HG03439 (cell line): ENCODE results near the gene ELMO1.
"Not testable (repeated sequence)": the region's sequence is repeated elsewhere in the genome, so short reads cannot be mapped to it uniquely, and the experiment has no call there.

Source experiments
- ATAC-seq: cut with Tn5 transposase; IDR thresholded peaks from one replicate; pipeline ENCODE4 v1.9.1; 2021; ENCODE audit warnings: mild to moderate bottlenecking, moderate library complexity; ENCODE audit not compliant: unreplicated experiment

The ELMO1 gene

DNA sequence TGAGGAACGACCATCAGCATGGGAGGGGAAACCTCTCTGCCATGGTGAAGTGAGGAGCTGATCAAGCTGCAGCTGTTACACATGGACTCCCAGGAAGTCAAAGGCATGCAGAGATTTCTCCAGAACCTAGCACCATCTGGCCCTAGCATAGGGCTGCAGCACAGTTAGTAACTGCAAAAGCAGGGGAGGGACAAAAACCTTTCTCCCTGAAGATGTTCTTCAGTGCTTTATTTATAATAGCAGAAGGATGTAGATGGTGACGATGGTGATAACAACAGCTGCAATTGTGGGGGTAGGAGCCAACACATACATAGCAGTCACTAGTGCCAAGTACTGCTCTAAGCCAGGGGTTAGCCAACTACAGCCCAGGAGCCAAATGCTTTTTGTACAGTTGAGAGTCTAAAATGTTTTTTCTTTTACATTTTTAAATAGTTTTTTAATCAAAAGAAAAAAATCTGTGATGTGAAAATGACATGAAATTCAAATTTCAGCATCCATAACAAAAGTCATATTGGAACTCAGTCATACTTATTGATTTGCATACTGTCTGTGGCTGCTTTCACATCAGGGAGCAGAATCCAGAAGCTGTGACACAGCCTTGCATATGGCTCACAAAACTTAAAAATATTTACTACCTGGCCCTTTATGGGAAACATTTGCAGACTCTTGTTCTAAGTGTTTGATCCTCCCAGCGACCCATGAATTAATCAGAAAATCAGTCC, 299.5 kb downstream of the ELMO1 start:
- ATAC-seq = no peak

DNA sequence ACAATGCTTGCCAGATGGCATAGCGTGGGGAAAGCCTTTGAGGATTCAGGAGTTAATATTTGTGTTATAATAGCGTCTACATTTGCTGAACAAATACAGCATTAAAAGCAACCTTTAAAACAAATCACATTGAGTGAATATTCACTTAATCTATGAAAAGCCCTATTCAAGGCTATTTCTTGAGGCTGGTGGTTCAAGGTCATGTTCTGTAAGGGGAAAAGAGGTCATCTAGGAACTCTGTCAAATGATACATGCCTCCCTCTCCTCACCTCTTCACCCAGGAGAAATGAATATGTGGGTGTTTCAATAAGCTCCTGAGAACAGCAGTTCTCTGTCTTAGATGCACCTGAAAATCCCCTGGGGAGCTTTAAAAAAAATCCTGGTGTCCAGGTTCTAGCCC, 303.0 kb downstream of the ELMO1 start:
- ATAC-seq = no peak

DNA sequence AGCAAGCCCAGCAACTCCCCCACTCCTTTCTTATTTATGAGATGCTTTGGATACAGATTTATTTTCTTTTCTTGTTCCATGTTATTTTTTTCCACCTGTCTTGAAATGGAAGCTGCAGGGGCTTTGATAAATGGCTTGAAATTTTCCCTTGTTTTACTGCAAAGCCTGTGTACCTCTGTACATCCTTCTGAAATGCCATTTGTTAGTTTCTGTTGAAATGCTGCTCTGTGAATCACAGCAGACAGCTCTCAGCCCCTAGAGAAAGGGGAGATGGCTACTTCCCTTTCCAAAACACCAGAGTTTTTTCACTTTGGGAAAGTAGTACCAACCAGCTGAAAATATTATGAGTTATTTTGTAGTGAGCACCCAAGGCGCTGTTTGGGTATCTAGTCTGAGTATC, 304.2 kb downstream of the ELMO1 start:
- no peak for ATAC-seq

DNA sequence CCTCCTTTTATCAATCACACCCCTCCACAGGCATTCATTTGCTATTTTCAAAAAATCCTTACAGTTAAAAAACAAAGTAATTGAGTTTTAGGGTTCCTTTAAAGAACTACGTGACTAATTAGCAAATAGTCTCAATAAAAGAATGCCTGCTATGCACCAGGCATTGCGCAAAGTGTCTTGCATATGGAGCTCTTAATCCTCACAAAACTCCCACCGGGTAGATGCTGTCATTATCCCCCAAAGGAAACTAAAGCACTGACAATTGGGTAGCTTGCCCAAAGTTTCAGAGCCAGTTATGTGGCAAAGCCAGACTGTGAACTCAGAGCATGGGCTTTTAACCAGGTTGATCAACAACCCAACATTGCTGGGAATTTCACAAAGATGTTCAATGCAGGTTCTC, 305.7 kb downstream of the ELMO1 start:
- no peak for ATAC-seq

DNA sequence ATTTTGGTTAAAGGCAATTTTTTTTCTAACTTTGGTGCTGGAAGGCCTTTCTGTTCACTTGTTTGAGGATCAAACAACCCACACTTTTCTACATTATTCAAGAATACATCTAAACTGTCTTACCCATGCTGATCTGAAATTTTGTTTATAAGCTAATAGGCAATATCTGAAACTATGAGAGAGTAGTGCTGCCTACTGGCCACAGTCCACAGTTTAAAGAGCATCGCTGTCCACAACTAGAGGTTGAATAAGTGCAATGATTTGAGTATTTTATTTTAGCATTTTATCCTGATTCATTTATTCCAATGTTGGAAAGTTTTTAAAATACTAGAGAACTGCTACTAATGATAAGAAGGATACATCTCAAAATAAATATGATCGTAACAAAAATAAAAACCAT, 306.9 kb downstream of the ELMO1 start:
- ATAC-seq = no peak

DNA sequence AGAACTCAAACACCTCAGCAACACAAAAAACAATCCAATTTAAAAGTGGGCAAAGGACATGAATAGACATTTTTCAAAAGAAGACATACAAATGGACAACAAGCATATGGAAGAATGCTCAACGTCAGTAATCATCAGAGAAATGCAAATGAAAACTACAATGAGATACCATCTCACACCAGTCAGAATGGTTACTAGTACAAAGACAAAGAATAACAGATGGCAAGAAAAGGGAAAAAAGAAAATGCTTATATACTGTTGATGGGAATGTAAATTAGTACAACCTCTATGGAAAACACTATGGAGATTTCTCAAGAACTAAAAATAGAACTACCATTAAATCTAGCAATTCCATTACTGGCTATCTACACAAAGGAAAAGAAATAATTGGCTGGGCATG, 314.8 kb downstream of the ELMO1 start:
- not testable (repeated sequence) for ATAC-seq

DNA sequence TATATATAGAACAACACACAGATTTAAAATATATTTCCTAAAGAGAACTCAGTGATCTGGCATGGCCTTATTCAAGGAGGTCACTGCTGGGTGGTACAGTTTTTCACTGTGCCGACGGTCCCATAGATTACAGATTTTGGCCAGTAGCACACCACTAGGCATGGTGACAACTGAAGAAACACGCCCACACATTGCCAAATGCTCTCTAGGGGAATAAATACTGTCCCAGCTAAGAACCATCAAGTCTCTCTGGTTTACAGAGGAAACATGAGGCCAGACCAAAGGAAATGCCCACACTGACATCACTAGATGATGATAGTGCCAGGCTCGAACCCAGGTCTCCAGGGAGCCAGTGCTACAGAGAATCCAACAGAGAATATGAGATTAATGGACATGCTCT, 316.8 kb downstream of the ELMO1 start:
- no peak for ATAC-seq

DNA sequence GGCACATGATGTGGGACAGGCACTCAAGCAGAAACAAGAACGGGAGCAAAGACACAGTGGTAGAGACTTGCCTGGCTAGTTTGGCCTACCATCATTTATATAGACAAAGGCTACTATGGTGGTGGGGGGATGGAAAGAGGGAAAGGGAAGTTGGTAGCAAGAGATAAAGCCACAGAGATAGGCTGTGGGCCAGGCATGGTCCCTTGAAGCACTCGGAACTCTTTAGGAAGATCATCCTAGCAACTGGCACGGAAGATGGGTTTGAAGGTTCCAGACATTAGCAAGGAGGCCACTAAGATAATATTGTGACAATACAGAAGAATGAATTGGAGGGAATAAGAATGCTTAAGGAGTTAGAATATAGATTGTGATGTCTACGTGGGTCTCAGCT, 319.6 kb downstream of the ELMO1 start:
- ATAC-seq = no peak

DNA sequence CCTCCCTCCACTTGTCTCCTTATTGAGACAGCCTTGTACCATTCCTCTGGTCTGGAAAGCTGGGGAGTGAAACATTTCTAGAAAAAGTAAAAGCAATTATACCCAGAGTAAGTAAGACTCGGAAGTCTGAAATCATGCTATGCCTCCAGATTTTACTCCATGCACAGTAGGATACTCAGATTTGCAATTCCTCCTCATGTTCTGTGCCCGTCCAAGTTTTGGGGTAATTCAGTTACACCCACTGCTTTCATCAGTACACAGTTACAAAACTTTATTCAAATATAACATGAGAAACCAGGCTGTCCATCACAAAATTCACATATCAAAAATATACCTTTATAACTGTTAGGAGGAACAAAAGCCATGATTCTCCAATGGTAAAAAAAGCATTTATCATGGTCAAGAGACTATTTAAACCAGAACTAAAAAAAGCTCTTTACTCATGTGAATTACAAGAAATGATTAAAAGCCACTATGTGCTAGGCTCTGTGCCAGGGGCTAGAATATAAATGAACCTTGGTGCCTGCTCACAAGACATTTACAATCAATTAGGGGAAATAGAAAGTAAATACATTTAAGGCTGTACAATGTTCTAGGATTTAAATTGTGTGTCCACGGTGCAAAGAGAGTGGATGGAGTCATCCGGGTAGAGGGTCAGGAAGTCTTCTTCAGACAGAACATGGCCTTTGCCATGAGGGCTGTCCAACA, 320.2 kb downstream of the ELMO1 start:
- no peak for ATAC-seq

DNA sequence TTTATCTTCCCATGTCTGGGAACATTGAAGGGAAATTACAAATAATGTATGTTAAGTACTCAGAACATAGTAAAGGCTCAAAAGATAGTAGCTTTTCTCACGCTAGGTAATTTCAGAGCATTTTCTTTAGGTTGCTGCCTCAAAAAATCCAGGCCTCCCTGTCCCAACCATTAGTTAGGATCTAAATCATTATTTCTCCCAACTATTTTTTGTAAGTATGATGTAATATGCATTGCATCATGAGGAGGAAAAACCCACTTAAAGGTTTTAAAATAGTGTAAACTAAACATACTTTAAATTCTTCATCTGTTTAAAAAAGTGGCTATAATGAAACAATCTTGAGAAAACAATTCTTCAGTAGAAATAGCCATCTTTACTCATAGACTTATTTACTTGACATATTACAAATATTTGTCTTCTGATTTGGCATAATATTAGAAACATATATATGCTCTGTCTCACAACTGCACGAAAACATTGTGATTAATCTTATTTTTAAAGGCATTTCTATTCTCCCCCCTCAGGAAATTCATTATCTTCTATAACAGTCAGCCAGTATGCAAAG, 329.3 kb downstream of the ELMO1 start:
- ATAC-seq = no peak

DNA sequence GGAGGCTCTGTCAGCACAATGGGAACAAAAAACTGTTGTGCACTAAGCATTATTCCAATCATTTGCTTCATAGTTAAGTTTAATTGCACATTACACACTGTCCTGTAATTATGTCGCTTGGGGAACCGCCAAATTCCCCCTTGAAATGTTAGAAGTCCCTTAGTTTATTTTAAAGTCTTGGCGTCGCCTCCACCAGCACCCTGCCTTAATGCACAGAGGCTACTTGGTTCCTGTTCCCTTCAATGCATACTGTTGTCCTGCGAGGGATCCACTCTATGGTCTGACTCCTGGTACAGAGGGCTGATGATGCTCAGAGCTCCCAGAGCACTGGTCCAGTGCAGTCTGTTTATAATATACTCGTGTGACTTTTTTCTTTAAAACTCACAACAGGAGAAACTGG, 330.7 kb downstream of the ELMO1 start:
- ATAC-seq = no peak

DNA sequence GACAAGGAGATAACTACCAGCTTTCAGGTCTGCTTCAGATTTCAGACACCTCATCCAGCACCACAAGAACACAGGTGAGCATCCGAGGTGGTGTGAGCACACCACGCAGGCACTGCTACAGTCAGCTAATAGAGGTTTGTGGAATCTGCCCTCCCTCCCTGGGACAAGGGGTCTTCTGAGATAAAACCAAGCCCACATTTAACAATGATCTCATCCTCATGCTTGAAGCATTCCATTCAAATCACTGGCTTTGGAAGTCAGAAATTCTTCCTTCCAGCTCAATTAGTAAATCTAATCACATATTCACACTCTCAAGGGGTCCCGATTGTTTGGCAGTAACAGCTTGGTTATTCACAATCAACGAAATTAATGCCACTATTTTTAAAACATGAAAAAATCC, 331.4 kb downstream of the ELMO1 start:
- no peak for ATAC-seq

DNA sequence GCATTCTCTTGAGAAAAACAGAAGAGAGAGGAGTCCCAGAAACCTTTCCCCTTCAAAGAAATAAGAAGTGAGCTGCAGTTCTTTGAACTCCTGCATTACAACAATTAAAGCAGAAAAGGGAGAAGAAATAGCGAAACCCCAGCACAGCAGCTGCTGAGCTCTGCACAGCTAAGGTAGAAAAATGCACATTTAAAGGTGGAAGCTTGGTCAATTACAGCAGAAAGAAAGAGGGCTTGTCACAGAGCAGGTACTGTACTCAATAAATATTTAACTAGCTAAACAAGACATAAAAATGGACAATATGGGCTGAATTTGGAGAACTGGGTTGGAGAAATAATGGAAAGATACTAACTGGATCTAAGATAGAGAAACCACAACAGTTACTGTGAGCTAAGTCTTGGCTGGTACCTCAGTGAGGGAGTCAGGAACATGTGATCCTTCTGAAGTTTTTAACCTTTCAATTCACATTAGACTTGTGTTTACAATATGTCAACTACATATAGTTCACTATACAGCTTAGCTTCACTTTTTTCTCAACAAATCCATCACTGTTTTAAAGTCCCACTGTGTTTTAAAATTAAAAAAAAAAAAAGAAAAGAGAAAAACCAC, 332.5 kb downstream of the ELMO1 start:
- ATAC-seq = no peak

DNA sequence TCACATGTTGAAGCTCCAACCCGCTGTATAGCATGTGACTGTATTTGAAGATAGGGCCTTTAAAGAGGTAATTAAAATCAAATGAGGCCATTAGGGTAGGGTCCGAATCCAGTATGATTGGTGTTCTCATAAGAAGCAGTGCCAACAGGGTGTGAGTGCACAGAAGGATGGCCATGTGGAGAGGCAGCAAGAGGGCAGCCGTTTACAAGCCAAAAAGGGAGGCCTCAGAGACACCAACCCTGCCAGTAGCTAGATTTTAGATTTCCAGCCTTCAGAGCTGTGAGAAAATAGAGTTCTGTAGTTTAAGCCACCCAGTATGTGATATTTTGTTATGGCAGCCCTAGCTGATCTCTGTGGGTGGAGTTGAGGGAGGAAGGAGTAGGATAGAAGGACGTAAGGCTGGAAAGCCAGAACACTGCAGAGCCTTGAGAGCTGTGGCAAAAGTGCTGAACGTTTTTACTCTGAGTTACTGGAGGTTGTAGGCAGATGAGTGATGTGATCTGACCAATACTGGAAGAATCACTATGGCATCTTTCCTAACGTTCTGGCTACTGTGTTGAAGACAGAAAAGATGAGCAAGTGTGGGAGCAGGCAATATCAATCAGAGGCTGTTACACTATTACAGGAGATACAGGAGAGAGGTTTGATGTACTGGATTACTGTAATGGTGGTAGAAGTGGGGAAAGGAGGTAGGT, 334.9 kb downstream of the ELMO1 start:
- ATAC-seq = no peak

DNA sequence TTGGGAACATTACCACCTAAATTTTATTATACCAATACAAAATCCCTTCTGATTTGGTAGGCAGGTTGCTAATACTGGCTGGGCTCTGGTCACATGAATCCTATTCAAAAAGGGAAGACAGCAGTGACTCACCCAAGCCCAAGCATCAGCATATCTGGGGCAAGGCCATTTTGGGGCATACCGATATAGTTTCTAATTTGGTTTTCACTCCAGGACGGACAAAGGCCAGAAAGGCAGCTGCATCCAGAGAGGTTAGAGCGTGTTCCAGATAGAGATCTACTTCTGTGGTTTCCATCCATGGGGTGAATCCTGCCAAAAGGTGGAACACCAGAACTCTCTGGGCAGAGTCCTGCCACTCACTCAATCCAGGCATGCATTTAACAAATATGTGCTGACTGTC, 335.8 kb downstream of the ELMO1 start:
- ATAC-seq = no peak

DNA sequence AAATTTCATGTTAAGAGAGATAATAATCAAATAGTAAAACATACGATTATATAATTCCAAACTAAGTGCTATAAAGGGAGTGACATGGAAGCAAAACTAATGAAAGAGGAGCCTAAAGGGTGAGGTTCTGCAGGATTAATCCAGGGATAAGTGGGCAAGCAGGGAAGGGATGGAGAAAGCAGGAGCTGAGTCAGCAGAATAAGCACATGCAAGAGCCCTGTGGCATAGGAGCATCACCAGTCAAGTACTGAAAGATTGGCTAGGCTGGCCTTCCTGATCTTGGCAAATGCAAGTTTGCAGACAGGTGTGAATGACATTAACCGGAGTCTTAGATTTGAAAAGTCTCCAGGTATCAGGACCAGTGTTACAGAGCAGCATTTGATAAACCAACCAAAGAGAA, 336.4 kb downstream of the ELMO1 start:
- no peak for ATAC-seq

DNA sequence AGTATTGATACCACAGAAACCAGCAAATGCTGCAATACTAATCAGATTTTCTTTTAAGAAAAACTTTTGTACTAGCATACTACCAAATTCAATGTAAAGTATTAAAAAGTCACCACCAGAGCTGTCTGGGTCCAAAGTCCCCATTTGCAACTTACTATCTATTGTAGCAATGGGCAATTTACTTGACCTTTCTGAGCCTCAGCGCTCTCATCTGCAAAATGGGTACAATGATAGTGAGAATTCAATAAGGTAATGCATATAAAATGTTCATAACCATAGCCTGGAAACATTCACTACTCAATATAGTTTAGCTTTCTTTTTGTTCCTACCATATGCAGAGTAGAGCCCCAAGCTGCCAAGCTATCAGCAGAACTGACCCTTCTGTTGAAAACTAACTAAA, 337.2 kb downstream of the ELMO1 start:
- ATAC-seq = no peak

DNA sequence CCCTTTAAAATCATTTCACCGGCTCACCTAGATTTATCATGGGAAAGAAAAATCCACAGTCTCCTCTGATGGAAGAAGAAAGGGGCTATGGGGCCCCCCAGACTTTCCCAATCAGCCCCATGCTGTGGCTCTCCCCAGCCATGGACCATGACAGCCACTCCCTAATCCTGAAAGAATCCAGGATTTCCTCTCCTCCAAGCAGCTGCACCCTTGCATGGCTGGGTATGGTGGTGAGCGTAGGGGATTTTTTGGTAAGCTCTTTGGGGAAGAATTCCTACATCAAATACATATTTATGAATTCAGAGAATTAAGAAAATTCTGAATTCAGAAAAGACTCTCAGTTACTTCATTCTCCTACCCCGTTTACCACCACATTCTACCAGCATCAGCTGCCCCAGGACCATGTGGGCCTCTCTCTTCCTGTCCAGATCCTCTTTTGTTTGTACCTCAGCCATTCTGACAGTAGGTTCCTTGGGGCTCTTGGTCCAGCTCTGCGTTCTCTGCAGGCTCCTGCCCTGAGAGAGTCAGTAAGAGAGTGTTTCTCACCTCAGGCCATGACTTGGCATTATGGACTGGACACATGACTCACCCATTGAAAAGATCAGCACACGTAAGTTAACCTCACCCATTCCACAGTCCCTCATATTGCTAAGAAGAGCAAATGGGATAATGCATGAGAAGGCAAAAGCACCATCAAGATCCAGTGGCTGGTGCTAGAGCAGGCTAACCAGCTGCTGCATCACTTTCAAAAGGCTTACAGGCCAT, 337.8 kb downstream of the ELMO1 start:
- ATAC-seq = no peak

DNA sequence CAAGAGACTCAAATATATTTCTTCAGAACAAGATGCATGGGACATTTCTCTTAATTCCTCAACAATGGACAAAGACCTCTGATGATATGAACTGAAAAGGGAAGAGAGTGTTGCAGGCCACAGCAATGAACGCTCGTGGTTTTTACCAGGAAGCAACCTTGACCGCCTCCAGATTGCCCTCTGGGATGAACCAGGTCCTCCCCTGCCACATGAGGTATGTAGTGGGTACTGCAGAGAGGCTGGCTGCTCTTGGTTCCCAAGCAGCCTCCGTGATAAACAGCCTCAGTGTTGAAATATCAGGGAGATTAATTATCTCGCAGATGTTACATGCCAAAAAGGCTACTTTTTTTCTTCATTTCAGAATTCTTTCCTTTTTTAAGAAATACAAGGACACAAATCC, 338.8 kb downstream of the ELMO1 start:
- no peak for ATAC-seq

DNA sequence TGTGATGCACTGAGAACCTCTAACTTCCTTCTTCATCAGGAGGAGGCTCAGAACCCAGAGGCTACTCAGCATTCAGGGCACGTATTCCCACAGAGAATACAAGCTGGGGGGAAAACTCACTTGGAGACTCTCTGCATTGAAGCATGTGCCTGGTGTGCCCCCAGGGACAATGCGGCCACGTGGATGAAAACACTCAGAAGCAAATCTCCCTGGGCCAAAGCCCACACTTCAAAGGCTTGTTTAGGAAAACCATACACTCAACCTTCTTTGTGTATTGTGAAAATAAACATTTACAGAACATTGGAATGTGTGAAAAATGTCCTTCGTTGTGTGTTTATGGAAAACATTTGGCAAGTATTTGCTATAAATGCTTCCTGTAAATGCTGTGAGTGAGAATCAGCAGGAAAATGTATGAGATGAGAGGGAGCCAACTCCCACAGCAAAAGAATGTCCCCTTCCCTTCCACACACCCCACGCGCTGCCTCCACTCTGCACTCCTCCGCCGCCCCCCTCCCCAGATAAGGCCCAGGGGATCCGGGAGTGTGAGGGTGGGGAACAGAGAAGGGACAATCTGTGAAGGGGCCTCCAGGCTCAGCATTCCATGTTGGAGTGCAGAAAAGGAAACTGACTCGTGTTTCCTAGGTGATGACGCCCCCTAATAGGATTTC, 339.5 kb downstream of the ELMO1 start:
- no peak for ATAC-seq
